Aorta (tissue), 5 donors: ENCODE measurements around the gene RNF227. TPM values are rescaled to one million over a fixed set of nuclear protein-coding genes. Genes with fewer than 3 reads are reported as not detected.

Source experiments
- ATAC-seq: fragments of 200-7000 bp; cut with Tn5 transposase; one replicate; pipeline ENCODE4 v1.9.1; 2022; ENCODE audit warnings: moderate library complexity; ENCODE audit not compliant: low FRiP score
- DNase-seq, 2 donors: peaks; one replicate each; pipeline ENCODE4 v3.0.0-alpha.2; 2020
- H3K27ac ChIP-seq, 2 donors: one replicate each; pipeline ENCODE4 v1.5.1; 2013; ENCODE audit warnings: low read length in 2 of 2, mild to moderate bottlenecking in 2 of 2, moderate library complexity in 2 of 2, control low read depth in 1 of 2, inconsistent platforms in 1 of 2, low read depth in 1 of 2
- H3K27me3 ChIP-seq, 2 donors: one replicate each; pipeline ENCODE4 v1.6.1; 2013; ENCODE audit warnings: control low read depth in 1 of 2, low read length in 1 of 2, mild to moderate bottlenecking in 1 of 2, moderate library complexity in 1 of 2; ENCODE audit not compliant: insufficient read depth in 2 of 2, control insufficient read depth in 1 of 2
- H3K36me3 ChIP-seq, 2 donors: one replicate each; pipeline ENCODE4 v1.6.1; 2013; ENCODE audit warnings: control low read depth in 1 of 2, low read length in 1 of 2, mild to moderate bottlenecking in 1 of 2; ENCODE audit not compliant: insufficient read depth in 2 of 2, control insufficient read depth in 1 of 2
- H3K4me1 ChIP-seq, 2 donors: one replicate each; pipeline ENCODE4 v1.6.1; 2013; ENCODE audit warnings: low read length in 2 of 2, control low read depth in 1 of 2, mild to moderate bottlenecking in 1 of 2, moderate library complexity in 1 of 2; ENCODE audit not compliant: insufficient read depth in 2 of 2, control insufficient read depth in 1 of 2
- H3K4me3 ChIP-seq, 2 donors: one replicate each; pipeline ENCODE4 v1.5.1; 2013; ENCODE audit warnings: low read length in 2 of 2, control low read depth in 1 of 2, mild to moderate bottlenecking in 1 of 2
- H3K9me3 ChIP-seq: one replicate; pipeline ENCODE4 v1.6.1; 2013; ENCODE audit warnings: mild to moderate bottlenecking, low read length; ENCODE audit not compliant: control insufficient read depth
- WGBS, 2 donors: extraction: QIAGEN DNeasy Blood & Tissue Kit; methylation state at CpG; one replicate each; pipeline ENCODE4 v1.1.7; 2013; 5-methylcytosine and 5-hydroxymethylcytosine counted together
- intact Hi-C, 2 donors: fragments of 100-400 bp; cut with DNase I; formaldehyde crosslinking; loops; one replicate each; pipeline versions ENCODE4 v1.14.2 to v1.15.0; 2022
- polyA plus RNA-seq, 2 donors: library from polyadenylated mRNA; stranded (reverse); fragments of 200-250 nt; gene quantifications; one replicate each; pipeline ENCODE4 v1.2.3, GENCODE V29; 2013
- total RNA-seq, 2 donors: library from RNA; stranded (reverse); fragmentation: NEBNext Ultra II Directional; extraction: Animal tissue kit (Norgen Biotek cat#: 25700); gene quantifications; one replicate each; pipeline ENCODE4 v1.2.1, GENCODE V29; 2021
- donor health status: healthy with polysubstance abuse.
- donor health status: Bipolar disorder and iron deficiency.
- donor health status: DM: no; HTN: no; CAD: no.
- donor health status: DM: no; HTN: no; CAD: no.
- donor health status: DM: yes; HTN: yes; CAD: no.

The RNF227 gene
- total and polyA plus RNA-seq, 4 donors: 0.50 to 3.0 (median 1.9) TPM

DNA sequence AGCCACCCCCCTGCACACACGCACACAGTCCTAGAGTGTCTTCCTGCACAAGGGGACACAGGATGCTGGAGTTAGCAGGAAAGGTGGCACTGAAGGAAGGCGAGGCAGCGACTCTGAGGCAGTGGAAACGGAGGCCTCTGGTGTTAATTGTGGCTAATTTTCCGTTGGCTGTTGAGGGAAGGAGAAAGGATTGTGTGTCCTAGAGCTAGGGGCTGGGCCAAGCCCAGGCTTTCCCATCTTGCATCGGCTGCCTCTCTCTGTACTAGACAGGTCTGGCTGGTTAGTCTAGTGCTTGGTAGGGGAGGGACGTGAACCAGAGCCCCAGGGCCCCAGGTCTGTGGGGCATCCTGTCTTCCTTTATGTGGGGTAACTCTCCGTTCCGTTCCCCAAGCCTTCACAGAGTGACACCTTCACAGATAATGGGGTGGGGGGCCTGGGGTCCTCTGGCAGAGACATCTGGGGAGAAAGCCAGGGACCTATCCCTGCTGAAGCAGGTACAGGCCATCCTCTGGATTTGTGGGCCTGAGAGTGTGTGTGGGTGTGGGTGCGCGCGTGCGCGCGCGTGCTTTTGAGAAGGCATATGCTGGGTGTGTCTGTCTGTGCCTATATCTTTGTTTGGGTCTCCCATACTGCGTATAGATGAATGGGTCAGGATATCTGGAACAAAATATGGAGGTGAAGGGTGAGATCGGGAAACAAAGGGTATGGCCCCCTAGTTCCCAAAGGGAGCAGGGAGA lies 27.7 kb downstream of the RNF227 start, which contains the start of gene CHD3:
TSS of gene CHD3 (plus strand) at position 606 of the 737 bp plus-strand sequence. CDS start 212 bp downstream, outside the sequence.
- Histone ChIP-seq H3K36me3 (no peaks in the 10 kb centered on the region), H3K4me1 (peaks cover 0 to 3% of the 10 kb centered on the region in 2 donors), H3K9me3 (no peaks in the 10 kb centered on the region), H3K27me3 (no peaks in the 10 kb centered on the region), H3K4me3 (peak within 1 kb of the TSS in 1 of 2 donors; percentile 8), H3K27ac (peak within 1 kb of the TSS in 1 of 2 donors; percentile 78)
- 44 to 45% methylated on average over 18 of the region's 18 CpGs for WGBS, 2 donors
- intact Hi-C loops: no loop called here
- ATAC-seq (peak; percentile 9), DNase-seq (no peak)

GRCh38 chr17:7887482-7888183 lies 28.5 kb downstream of the RNF227 start:
- Histone ChIP-seq H3K4me3 (peak overlapping the region; percentile 0 to 8), H3K27me3 (no peaks in the 10 kb centered on the region), H3K36me3 (no peaks in the 10 kb centered on the region), H3K9me3 (no peaks in the 10 kb centered on the region), H3K27ac (peak overlapping the region in 1 of 2 donors; percentile 78), H3K4me1 (peaks cover 0 to 3% of the 10 kb centered on the region in 2 donors)
- WGBS, 2 donors: 0% methylated on average over 28 to 35 of the region's 35 CpGs
- intact Hi-C loops: no loop called here
- peak; percentile 93 for ATAC-seq
- peak; percentile 95 to 96 for DNase-seq

DNA sequence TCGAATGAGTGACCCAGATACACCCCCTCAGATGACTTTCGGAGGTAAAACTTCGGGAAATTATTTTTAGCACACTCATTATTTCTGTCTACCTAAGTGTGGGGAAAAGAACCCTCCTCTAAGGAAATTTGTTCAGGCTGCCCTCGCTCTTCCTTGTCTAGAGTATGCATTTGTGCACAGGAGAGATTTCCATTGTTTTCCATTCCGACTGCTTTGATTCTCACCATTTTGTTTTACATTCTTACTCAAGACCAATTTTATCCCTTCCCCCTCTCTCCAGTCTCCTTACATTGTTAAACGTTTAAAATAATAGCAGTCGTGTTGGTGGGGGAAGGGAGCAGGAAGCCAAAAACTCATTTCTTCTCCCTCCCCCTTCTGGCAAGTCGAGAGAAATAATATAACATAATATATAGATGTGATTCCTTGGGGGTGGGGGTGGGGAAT lies 29.0 kb downstream of the RNF227 start:
- Histone ChIP-seq H3K9me3 (no peaks in the 10 kb centered on the region), H3K4me1 (peaks cover 0 to 3% of the 10 kb centered on the region in 2 donors), H3K27ac (peak overlapping the region in 1 of 2 donors; percentile 72), H3K4me3 (peak overlapping the region in 1 of 2 donors; percentile 0), H3K27me3 (no peaks in the 10 kb centered on the region), H3K36me3 (no peaks in the 10 kb centered on the region)
- intact Hi-C loops: no loop called here
- 1 to 2% methylated on average over 8 of the region's 8 CpGs for WGBS, 2 donors
- ATAC-seq (no peak), DNase-seq (no peak)

DNA sequence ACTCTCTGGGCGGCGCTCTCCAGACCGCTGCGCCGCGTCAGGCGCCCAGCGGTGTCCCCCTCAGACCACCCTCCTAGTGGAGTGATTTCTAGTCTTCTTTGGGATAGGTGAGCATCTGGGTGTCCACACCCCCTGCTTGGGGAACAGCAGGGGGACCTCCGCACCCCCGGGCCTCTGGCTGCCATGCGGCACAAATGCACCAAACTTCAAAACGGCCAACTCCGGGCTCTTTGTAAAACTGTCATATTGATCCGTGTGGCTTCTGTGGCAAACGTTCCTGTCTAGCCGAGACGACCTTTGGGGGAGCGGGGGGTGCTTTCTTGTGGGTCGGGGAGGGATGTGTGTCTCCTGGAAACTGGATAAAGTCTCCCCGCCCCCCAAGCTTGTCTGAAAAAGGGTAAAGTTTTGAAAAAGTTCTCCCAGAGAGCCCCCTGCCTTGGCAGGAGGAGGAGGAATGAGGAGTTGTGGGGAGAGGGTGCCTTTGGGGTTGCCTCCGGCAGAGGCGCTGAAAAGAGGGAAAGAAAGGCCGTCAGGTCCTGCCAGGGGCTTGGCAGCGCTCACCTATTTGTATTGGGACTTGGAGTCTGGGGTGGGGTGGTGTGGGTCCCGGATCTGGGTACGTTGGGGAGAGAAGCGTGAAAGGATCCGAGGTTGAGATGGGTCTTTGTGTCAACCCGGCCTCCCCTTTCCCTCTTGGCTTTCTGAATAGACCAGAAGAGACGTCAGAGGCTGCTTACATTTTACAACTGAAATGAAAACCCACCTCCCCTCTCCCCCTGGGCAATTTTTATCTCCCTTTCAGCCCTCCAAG lies 29.7 kb downstream of the RNF227 start:
- 1 to 2% methylated on average over 29 to 30 of the region's 30 CpGs for WGBS, 2 donors
- intact Hi-C loops: no loop called here
- DNase-seq (peak in 1 of 2 donors; percentile 61), ATAC-seq (no peak)
- no peaks in the 10 kb centered on the region for H3K27me3 ChIP-seq
- no peaks in the 10 kb centered on the region for H3K9me3 ChIP-seq
- peaks cover 0 to 3% of the 10 kb centered on the region in 2 donors for H3K4me1 ChIP-seq
- peak overlapping the region; percentile 28 to 37 for H3K4me3 ChIP-seq
- peak overlapping the region in 1 of 2 donors; percentile 72 for H3K27ac ChIP-seq
- H3K36me3 ChIP-seq: no peaks in the 10 kb centered on the region

DNA sequence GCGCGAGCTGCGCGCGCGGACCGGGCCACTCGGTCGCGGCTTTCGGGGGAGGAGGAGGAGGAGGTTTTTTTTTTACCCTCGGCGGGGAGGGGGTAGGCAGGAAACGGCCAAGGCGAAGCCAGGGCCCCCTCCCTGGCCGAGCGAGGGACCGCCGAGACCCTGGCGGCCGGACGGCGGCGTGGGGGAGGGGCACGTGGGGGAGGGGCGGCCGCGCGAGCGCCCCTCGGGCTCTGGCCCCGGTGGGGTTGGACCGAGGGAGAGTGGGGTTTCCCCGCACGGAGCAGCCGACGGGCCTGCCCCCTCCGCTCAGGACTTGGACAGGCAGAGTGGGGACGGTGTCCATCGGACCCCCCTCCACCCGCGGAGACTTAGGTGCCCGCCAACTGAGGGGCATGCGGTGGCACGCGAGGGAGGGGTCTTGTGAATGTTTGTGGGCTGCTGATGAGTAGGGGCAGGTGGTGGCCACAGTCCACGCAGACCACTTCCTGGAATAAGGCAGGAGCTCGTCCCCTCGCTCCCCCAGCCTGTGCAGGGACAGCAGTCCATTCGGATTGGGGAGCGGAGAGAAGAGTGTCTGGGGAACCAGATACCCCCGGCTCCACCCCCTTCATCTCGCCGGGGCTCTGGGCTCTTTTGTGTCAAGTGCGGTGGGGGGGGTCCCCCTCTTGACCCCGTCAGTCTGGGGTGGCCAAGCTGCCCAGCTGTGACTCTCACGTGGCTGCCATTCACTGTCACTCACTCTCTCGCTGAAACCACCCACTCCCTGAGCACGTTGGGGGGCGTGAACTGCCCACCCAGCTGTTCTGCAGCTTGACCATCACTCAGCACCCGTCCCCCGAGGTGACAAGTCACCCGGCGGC lies 30.5 kb downstream of the RNF227 start:
- Histone ChIP-seq H3K9me3 (no peaks in the 10 kb centered on the region), H3K36me3 (peaks cover 0 to 2% of the 10 kb centered on the region in 2 donors), H3K4me1 (peaks cover 0 to 3% of the 10 kb centered on the region in 2 donors), H3K4me3 (peak overlapping the region; percentile 37 to 91), H3K27ac (peak overlapping the region in 1 of 2 donors; percentile 72), H3K27me3 (no peaks in the 10 kb centered on the region)
- WGBS, 2 donors: 0% methylated on average over 40 to 64 of the region's 64 CpGs
- ATAC-seq (peak; percentile 29), DNase-seq (peak; percentile 67 to 80)
- intact Hi-C loops: no loop called here

DNA sequence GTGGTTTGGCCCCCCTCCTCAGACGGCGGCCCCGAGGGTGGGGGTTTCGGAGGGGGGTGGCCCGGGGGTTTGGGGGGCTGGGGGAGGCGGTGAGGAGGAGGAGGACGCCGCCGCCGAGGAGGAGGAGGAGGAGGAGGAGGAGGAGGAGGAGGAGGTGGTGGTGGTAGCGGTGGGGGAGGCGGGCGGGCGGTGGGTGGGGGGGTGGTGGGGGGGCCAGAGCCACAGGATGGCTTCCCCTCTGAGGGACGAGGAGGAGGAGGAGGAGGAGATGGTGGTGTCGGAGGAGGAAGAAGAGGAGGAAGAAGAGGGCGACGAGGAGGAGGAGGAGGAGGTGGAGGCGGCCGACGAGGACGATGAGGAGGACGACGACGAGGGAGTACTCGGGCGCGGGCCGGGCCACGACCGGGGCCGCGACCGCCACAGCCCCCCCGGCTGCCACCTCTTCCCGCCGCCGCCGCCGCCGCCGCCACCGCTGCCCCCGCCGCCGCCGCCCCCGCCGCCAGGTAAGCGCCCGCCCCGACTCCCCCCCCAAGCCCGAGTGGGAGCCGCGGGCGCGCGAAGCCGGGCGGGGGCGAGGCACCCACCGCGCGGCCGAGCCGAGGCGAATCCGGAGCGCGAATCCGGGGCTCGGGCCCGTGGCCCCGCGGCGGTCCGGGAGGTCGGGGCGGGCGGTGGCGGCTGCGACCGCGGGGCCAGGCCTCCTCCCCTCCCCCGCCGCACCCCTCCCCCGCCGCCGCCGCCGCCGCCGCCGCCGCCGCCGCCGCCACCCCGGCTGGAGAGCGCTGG lies 31.3 kb downstream of the RNF227 start:
- ATAC-seq (no peak), DNase-seq (no peak)
- Histone ChIP-seq H3K4me3 (peak overlapping the region; percentile 37 to 91), H3K27ac (peak overlapping the region in 1 of 2 donors; percentile 61), H3K27me3 (no peaks in the 10 kb centered on the region), H3K9me3 (no peaks in the 10 kb centered on the region), H3K4me1 (peaks cover 0 to 3% of the 10 kb centered on the region in 2 donors), H3K36me3 (peaks cover 0 to 4% of the 10 kb centered on the region in 2 donors)
- WGBS, 2 donors: 0 to 2% methylated on average over 22 to 93 of the region's 100 CpGs
- intact Hi-C loops: no loop called here

GRCh38 chr17:7883781-7884386 lies 32.2 kb downstream of the RNF227 start:
- Histone ChIP-seq H3K27me3 (no peaks in the 10 kb centered on the region), H3K4me1 (peaks cover 0 to 3% of the 10 kb centered on the region in 2 donors), H3K27ac (no peak overlapping the region), H3K36me3 (peaks cover 0 to 4% of the 10 kb centered on the region in 2 donors), H3K9me3 (no peaks in the 10 kb centered on the region), H3K4me3 (peak overlapping the region in 1 of 2 donors; percentile 91)
- WGBS, 2 donors: 1 to 3% methylated on average over 3 of the region's 3 CpGs
- DNase-seq (no peak), ATAC-seq (no peak)
- intact Hi-C loops: no loop called here
